ENCODE data around the gene ZNF618.
"Not testable (repeated sequence)": the region's sequence is repeated elsewhere in the genome, so short reads cannot be mapped to it uniquely, and the experiment has no call there.

Gene ZNF618

GRCh38 chr9:114027863-114028465 lies 151.9 kb downstream of the ZNF618 start:
- DNase-seq: no peak

- DNase-seq: no peak
These were observed 152.5 kb downstream of the ZNF618 start for GRCh38 chr9:114028646-114029045.

GRCh38 chr9:114029311-114030170 lies 153.4 kb downstream of the ZNF618 start:
- DNase-seq: no peak

GRCh38 chr9:114030364-114030763 lies 154.3 kb downstream of the ZNF618 start:
- DNase-seq: no peak

GRCh38 chr9:114031037-114031630 lies 155.0 kb downstream of the ZNF618 start:
- DNase-seq: no peak

- no peak for DNase-seq
These were observed 156.1 kb downstream of the ZNF618 start for GRCh38 chr9:114031948-114032840.

- no peak for DNase-seq
These were observed 157.4 kb downstream of the ZNF618 start for GRCh38 chr9:114033397-114034103.

- no peak for DNase-seq
These were observed 158.1 kb downstream of the ZNF618 start for GRCh38 chr9:114034196-114034595.

GRCh38 chr9:114034661-114035062 lies 158.6 kb downstream of the ZNF618 start:
- no peak for DNase-seq

GRCh38 chr9:114035221-114035844 lies 159.2 kb downstream of the ZNF618 start:
- DNase-seq: no peak

- no peak for DNase-seq
These were observed 160.0 kb downstream of the ZNF618 start for GRCh38 chr9:114035845-114036801.

- no peak for DNase-seq
These were observed 161.1 kb downstream of the ZNF618 start for GRCh38 chr9:114037249-114037648.

GRCh38 chr9:114037961-114038723 lies 162.0 kb downstream of the ZNF618 start:
- DNase-seq: no peak

- no peak for DNase-seq
These were observed 162.7 kb downstream of the ZNF618 start for GRCh38 chr9:114038724-114039313.

- DNase-seq: no peak
These were observed 163.4 kb downstream of the ZNF618 start for GRCh38 chr9:114039484-114039883.

- not testable (repeated sequence) for DNase-seq
These were observed 167.6 kb downstream of the ZNF618 start for GRCh38 chr9:114043660-114044059.

GRCh38 chr9:114046237-114046755 lies 170.2 kb downstream of the ZNF618 start:
- DNase-seq: no peak

- no peak for DNase-seq
These were observed 170.8 kb downstream of the ZNF618 start for GRCh38 chr9:114046875-114047274.

- no peak for DNase-seq
These were observed 171.6 kb downstream of the ZNF618 start for GRCh38 chr9:114047717-114048116.

All from NCI-H2029 treated with DMSO at 0.1 percent for 48 hours (cell line).